Measurements from ENCODE around the gene TUBG2. TPM values are rescaled to one million over a fixed set of nuclear protein-coding genes. Genes with fewer than 3 reads are reported as not detected.

The TUBG2 gene
- total and polyA plus RNA-seq, 2 donors (not counting 1 experiment from before 2014, with no cell fraction given), result 16.7 to 19.0 TPM

DNA sequence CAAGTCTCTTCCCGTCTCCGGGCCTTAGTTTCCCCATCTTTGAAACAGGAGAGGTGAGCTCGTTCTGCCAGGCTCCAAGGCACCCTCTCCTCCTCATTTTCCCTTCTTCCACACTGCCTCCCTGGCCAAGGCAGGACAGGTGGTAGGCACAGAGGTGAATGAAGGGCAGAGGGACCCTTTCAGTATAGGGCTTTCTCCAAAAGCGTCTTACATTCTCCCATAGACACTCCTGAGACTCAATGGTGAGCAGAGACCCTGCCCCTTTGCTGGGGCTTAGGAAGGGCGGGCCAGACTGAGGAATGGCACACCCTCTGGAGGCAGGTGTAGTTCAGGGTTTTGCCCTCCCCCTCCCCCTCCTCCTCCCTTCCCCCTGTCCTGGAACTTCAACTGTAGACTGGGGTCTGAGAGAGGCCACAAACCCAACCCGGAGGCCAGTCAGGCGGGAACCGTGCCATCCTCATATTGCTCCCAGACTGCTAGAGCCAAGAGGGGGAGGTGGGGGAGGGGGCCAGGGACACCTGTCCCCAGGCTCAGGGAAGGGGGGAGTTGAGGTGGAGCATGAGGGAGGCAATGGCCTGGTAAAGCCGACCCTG lies 15.8 kb downstream of the TUBG2 start:
- peaks cover 65 to 76% of the 10 kb centered on the region in 2 donors for H3K4me1 ChIP-seq (ENCODE audit: control insufficient read depth in 2 of 2, insufficient read depth in 2 of 2, low read length in 2 of 2)
- H3K4me1 Mint-ChIP-seq, result peaks cover 61% of the 10 kb centered on the region

More for the DNA sequence above, 15.8 kb downstream of the TUBG2 start:
- WGBS (ENCODE audit: insufficient coverage), result 13% methylated on average over 4 of the region's 9 CpGs
- ChIA-PET POLR2A (interaction anchor here (0.6 kb wide), 1 partner anchor 18 kb away, joined by 5 read pairs; no protein-coding TSS in a partner anchor), CTCF (interaction anchor here (1.2 to 2.5 kb wide), 5 partner anchors 11 to 96 kb away, joined by 4 to 13 read pairs (median 5); partner anchors contain the start of genes RETREG3 and TUBG1)
- H3K27me3 Mint-ChIP-seq, result peaks cover 19% of the 10 kb centered on the region
- H4K20me1 ChIP-seq (ENCODE audit: control insufficient read depth, insufficient read depth, low read length, poor library complexity, severe bottlenecking), result peaks cover 26% of the 10 kb centered on the region
- H2AFZ ChIP-seq (ENCODE audit: insufficient read depth, low read depth, low read length, poor library complexity, severe bottlenecking), result no peak overlapping the region
- H3K9me3 ChIP-seq (ENCODE audit: control extremely low read depth in 1 of 3, control insufficient read depth in 2 of 3, insufficient read depth in 1 of 3, low read length in 2 of 3), result peaks cover 0 to 31% (median 0%) of the 10 kb centered on the region in 3 donors
- peaks cover 0 to 66% (median 28%) of the 10 kb centered on the region in 4 experiments for H3K27me3 ChIP-seq (replicated peaks in 1 of 4; ENCODE audit: control extremely low read depth in 1 of 4, control insufficient read depth in 3 of 4, insufficient read depth in 4 of 4, low read length in 3 of 4)
- H3K27ac ChIP-seq (ENCODE audit: low read length in 2 of 2), result no peak overlapping the region
- DNase-seq, result no peak
- intact Hi-C loops (cut with micrococcal nuclease), result loop anchor here (5.0 to 10.0 kb wide), 4 partner anchors 108 to 480 kb away; partner anchors contain the start of genes GHDC, MLX, NAGLU and PTGES3L
- H3K79me2 ChIP-seq (ENCODE audit: control insufficient read depth, insufficient read depth, low read length), result no peaks in the 10 kb centered on the region
- peak overlapping the region; percentile 71 for H3K4me3 Mint-ChIP-seq
- TF ChIP-seq, protein P1, sequence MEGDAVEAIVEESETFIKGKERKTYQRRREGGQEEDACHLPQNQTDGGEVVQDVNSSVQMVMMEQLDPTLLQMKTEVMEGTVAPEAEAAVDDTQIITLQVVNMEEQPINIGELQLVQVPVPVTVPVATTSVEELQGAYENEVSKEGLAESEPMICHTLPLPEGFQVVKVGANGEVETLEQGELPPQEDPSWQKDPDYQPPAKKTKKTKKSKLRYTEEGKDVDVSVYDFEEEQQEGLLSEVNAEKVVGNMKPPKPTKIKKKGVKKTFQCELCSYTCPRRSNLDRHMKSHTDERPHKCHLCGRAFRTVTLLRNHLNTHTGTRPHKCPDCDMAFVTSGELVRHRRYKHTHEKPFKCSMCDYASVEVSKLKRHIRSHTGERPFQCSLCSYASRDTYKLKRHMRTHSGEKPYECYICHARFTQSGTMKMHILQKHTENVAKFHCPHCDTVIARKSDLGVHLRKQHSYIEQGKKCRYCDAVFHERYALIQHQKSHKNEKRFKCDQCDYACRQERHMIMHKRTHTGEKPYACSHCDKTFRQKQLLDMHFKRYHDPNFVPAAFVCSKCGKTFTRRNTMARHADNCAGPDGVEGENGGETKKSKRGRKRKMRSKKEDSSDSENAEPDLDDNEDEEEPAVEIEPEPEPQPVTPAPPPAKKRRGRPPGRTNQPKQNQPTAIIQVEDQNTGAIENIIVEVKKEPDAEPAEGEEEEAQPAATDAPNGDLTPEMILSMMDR (IDR thresholded peaks at IDR 0.05), result no peak
- TF ChIP-seq EZH2 (IDR thresholded peaks at IDR 0.05; ENCODE audit: borderline replicate concordance, insufficient read depth, low read depth, low read length, poor library complexity, severe bottlenecking), result peak; percentile 17
- no peak overlapping the region for H3K27ac Mint-ChIP-seq
- peak overlapping the region in 1 of 5 experiments; percentile 18 for H3K4me3 ChIP-seq (ENCODE audit: control extremely low read depth in 1 of 5, extremely low read depth in 1 of 5, insufficient read depth in 1 of 5, low read depth in 2 of 5, low read length in 4 of 5)
- H3K9ac ChIP-seq (ENCODE audit: low read length), result no peak overlapping the region
- peak overlapping the region; percentile 99 for H3K4me2 ChIP-seq (replicated peaks; ENCODE audit: low read depth, low read length, poor library complexity, severe bottlenecking)
- ATAC-seq (ENCODE audit: low read depth), result no peak
- H3K9me3 Mint-ChIP-seq (ENCODE audit: insufficient read depth), result no peaks in the 10 kb centered on the region
- no peaks in the 10 kb centered on the region for H3K36me3 ChIP-seq (replicated peaks in 1 of 2; ENCODE audit: control extremely low read depth in 1 of 2, control insufficient read depth in 1 of 2, extremely low read depth in 1 of 2, insufficient read depth in 2 of 2, low read length in 1 of 2)
